HG03064 (cell line): Measurements from ENCODE around the gene HYI.

ENCODE experiments used
- ATAC-seq: cut with Tn5 transposase; IDR thresholded peaks from one replicate; pipeline ENCODE4 v1.9.1; 2021; ENCODE audit warnings: low read depth; ENCODE audit not compliant: unreplicated experiment

Gene HYI

GRCh38 chr1:43445606-43446387 lies 7.9 kb downstream of the HYI start:
- ATAC-seq, result no peak

GRCh38 chr1:43444836-43445235 lies 8.9 kb downstream of the HYI start:
- no peak for ATAC-seq

GRCh38 chr1:43444151-43444828 lies 9.4 kb downstream of the HYI start:
- ATAC-seq, result no peak

DNA sequence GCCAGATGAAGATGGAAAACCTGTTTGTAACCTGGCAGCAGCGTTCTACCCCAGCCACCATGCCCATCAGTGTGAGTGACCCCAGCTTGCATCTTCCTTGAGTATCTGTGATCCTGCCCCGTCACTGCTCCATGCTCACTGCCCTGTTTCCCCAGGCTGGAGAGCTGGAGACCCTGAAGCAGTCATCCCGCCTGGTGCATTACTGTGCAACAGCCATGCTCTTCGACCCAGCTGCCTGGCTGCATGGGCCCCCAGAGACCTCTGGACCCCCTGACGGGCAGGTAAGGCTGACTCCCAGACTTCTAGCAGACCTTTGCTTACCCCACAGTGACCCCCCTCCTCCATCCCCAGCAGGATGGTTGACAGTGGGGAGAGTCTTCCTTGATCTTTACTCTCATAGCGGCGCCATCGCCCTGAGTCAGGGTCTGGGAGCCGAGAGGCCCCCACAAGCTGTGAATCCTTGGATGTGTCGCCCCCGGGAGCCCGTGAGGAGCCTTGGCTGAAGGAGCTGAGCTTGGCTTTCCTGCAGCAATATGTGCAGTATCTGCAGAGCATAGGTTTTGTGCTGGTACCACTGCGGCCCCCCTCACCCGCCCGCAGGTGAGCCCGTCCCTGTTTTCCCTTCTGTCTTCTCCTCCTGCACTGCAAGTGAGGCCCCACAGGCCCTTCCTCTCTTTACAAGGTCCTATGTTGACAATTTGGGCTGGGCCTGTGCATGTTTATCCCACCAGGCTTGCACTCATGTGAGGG lies 10.4 kb downstream of the HYI start:
- no peak for ATAC-seq

- no peak for ATAC-seq
Observed at GRCh38 chr1:43442756-43443155, 11.0 kb downstream of the HYI start.

DNA sequence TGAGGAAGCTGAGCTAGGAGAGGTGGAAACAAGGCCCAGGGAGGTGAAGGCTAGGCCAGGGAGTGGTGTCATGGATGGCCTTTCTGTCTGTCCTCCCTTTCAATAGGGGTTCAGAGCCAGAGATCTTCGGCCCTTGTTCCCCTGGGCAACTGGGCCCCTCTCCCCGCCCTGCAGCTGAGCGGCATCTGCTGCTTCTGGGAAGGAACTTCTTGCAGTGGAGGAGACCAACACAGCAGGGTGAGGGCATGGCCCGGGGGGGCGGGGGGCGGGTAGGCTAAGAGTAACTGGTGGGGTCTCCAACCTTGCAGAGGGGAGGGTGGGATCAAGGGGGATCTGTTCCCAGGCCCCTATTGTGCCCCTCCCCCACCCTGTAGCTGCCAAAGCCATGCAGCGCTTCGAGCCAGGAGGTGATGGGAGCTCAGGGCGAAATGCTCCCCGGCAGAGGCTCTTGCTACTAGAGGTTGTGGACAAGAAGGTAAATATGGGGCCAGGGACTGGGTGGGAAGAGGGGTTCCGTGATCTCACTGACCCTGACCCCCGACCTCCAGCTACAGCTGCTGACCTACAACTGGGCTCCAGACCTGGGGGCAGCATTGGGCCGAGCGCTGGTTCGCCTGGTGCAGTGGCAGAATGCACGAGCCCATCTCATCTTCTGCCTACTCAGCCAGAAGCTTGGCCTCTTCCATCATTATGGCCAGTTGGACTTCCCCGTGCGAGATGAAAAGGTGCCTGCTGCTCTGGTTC lies 11.7 kb downstream of the HYI start:
- no peak for ATAC-seq

DNA sequence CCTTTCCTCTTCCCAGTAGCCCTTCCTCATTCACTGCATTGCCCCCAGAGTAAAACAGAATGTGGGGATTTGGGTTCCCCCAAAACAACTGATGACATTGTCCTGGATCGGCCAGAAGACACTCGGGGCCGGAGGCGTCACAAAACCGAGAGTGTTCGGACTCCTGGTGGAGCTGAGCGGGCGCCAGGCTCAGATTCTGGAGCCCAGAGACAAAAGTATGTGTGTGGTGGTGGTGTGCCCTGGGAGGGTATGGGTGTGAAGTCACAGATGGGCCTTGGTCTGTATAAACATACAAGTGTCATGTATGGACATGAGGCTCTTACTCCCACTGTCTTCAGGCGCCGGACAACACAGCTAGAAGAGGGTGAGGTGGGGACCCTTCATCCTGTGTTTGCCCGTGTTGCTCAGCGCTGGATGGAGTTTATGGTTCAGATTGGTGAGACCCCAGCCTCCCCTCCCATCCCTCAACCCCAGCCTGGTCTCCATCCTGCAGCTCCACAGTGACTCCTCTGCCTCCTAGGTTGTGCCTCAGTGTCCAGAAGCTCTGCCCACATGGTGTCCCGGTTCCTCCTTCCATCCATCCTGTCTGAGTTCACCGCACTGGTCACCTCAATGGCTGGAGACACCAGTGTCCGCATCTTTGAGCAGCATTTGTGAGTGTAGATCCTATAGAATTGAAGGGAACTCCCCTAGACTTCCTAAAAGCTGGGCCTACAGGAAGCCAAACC lies 12.4 kb downstream of the HYI start:
- ATAC-seq, result no peak

GRCh38 chr1:43440358-43440757 lies 13.4 kb downstream of the HYI start:
- ATAC-seq, result no peak

GRCh38 chr1:43439781-43440180 lies 13.9 kb downstream of the HYI start:
- ATAC-seq, result no peak

- ATAC-seq, result no peak
Observed at GRCh38 chr1:43438953-43439581, 14.7 kb downstream of the HYI start.

- no peak for ATAC-seq
Observed at GRCh38 chr1:43438576-43438952, 15.2 kb downstream of the HYI start.

DNA sequence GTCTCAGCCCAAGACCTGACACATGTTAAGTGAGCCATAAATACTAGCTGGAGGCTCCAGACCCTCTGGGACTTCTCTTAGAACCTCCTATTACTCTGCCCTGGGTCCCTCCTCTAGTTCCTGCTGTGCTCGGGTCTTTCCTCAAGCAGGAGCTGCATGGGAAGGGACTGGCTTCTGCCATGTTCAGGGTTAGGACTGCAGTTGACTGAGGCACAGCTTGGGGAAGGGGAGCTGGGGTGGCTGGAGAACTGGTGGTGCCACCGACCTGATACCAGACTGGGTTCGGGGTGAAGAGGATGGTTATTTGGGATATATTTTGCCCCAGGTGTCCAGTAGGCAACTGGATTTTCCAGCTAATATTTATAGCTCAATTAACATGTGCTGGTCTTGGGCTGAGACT lies 15.7 kb downstream of the HYI start:
- ATAC-seq, result no peak

DNA sequence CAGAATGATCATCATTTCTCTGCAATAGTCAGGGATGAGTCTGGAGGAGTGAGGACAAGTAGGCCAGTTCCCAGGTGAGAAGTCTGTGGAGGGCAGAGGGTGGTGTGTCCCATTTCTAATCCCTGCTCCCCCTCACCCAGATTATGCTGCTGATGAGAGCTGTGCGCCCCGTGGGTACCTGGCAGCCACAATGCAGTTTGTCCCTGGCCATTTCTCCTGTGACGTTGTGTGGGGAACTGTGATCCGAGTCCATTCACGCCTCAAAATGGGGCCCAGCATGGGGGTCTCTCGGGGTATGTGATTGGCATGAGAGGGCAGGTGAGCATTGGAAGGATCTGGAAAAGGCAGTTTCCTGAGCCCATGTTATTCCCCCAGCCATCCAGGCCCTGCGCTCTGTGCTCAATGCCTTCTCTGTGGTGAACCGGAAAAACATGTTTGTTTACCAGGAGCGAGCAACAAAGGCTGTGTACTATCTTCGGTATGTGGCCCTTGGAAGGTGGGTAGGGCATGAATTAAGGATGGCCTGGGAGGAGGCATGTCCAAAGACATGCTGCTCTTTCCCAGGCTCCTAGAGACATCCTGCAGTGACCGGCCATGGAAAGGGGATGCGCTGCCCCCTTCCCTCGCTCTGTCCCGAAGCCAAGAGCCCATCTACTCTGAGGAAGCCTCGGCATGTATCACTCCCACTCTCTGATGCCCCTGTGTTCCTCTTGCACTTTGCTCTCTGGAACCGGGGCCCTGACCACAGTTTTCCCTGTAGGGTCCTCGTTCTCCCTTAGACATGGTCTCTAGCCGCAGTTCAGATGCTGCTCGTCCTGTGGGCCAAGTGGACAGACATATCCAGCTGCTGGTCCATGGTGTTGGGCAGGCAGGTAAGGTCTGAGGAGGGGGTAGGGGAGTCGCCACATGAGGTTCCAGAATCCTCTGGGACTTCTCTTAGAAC lies 16.4 kb downstream of the HYI start:
- ATAC-seq, result no peak

DNA sequence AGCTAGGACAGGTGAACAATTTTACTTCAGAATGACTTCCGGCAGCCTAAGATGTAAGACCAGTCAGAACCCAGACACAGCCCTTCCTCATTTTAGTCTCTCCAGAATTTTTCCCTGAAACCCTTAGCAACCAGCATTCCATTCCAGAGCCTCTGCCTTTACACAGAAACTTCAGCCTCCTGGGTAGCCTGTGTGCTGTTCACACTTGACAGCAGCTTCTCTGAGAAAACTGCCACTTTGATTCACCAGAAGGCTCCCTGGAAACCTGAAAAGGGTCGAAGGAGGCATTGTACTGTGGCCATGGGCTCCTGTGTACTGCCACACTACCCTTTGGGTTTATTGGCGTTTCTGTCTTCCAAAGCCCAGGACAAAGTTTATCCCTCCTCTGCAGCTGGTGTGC lies 17.4 kb downstream of the HYI start:
- no peak for ATAC-seq

DNA sequence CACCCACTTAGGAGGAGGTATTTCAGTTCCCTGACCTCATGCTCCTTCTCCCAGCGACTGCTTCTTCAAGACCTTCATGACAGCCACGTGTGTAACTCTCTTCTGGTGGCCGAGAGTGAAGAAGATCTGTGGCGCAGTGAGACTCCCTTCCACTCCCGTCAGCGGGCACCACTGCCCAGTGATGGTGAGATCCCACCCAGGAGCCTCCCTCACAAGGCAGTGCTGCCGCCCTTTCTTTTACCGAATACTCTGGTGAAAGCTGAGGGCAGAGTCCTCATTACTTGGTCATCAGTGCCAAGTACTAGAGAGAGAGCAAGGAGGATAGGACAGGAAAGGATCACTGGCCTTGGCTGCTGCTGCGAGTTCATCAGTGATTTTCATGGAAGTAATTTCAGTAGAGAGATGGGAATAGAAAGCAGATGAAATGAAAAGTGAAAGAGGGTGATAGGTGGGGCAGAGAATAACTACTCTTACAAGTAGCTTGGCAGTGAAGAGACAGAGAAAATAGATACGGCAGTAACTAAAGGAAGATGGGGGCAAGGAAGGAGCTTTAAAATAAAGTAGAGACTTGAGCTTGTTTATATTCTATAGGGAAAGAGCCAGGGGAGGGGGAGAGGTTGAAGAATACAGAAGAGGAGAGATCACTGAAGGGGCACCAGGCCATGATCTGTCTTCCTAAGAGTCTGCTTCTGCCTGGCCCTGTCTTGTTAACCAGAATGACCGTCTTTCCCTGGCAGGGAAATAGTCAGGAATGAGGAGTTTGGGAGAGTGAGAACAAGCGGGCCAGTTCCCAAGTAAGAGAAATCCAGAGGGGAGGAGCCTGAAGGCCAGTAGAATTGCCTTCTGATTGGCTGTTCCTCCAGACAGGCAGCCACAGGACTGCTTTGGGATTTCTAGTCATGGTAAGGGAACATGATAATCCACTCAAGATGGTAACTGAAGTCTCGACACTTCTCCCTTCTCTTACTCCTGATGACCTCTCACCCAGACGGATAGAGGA lies 18.3 kb downstream of the HYI start:
- ATAC-seq, result no peak

- ATAC-seq, result no peak
Observed at GRCh38 chr1:43434256-43434655, 19.5 kb downstream of the HYI start.

DNA sequence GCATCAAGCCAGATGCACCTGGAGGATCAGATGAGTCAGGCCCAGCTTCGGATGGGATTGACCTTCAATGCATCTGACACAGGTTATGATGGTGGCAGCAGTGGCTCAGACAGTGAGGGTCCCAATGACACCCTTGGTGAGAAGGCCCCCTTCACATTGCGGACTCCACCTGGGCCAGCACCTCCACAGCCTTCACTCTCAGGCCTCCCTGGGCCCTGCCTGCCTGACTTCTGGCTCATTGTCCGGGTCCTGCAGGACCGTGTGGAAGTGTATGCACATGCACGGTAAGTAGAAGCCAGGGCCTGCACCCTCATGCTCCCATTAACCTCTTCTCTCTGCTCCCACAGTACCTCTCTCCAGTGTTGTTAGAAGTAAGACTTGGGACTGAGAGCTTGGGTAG lies 20.8 kb downstream of the HYI start:
- ATAC-seq, result no peak
